PC-9 (cell line): ENCODE results near the gene NANOS1.

Experiments
- CTCF ChIP-seq: fragments of 200-600 bp; sonication (generic); conservative IDR thresholded peaks from 2 replicates; pipeline ENCODE4 v1.6.1; 2017; ENCODE audit warnings: mixed run types, antibody characterized with exemption, mild to moderate bottlenecking, moderate library complexity
- EZH2 ChIP-seq: fragments of 200-600 bp; sonication (generic); IDR thresholded peaks from 2 replicates; pipeline ENCODE4 v1.8.0; 2017; ENCODE audit warnings: antibody characterized with exemption, low read depth

GRCh38 chr10:119049361-119049760 is 19.8 kb downstream of the NANOS1 start:
- TF ChIP-seq CTCF (no peak), EZH2 (no peak)
